HepG2 (cell line): ENCODE results near the gene TMBIM1. TPM values are rescaled to one million over a fixed set of nuclear protein-coding genes. Genes with fewer than 3 reads are reported as not detected.
A peak's percentile ranks its signal among the peaks of the same experiment; 100 is the strongest.

Source experiments
- ATAC-seq: fragments of 200-7000 bp; cut with Tn5 transposase; 3 replicates; pipeline ENCODE4 v1.9.1; 2020; ENCODE audit warnings: mild to moderate bottlenecking, moderate library complexity
- BruUV-seq: library from RNA; stranded (reverse); fragments of 400-500 nt; replicated peaks from 2 replicates; lab custom pipeline; 2021; lab: Mats Ljungman, UMichigan
- CTCF ChIA-PET: fragments of 300-600 bp; formaldehyde crosslinking; extraction: SDS; loops from one replicate; lab custom pipeline; 2021; ENCODE audit warnings: low total read pairs, inconsistent platforms, low intra/inter-chr PET ratio; lab: Yijun Ruan, JAX
- POLR2A ChIA-PET: fragments of 350-600 bp; sonication (Branson Sonifier 250); formaldehyde crosslinking; loops from one replicate; lab custom pipeline; 2020; ENCODE audit warnings: antibody characterized with exemption, inconsistent platforms; lab: Yijun Ruan, JAX
- DNase-seq: peaks from one replicate; pipeline ENCODE4 v3.0.0-alpha.2; 2015; ENCODE audit warnings: low spot score
- FAIRE-seq: peaks from 3 replicates; lab custom pipeline; 2011; peaks lifted over from hg19 to GRCh38; lab: Jason Lieb, UNC
- H2AFZ ChIP-seq: one replicate; pipeline ENCODE4 v1.6.1; 2011; ENCODE audit warnings: low read length, inconsistent platforms
- H3K27ac ChIP-seq: fragments of 300-600 bp; 3 replicates; pipeline ENCODE4 v1.8.0; 2011; ENCODE audit warnings: mixed run types, mild to moderate bottlenecking, mixed read lengths, low read length, inconsistent platforms; ENCODE audit not compliant: insufficient read depth; ENCODE audit errors: extremely low read length
- H3K27me3 ChIP-seq, 2 experiments: fragments of 200-600 bp in 1 of 2; 2 replicates in 1 of 2; 3 replicates in 1 of 2; pipeline versions ENCODE4 v1.6.0 to v1.8.0; 2011; ENCODE audit warnings: low read length in 2 of 2, mild to moderate bottlenecking in 2 of 2, moderate library complexity in 2 of 2, inconsistent platforms in 1 of 2; ENCODE audit not compliant: insufficient read depth in 2 of 2, control insufficient read depth in 1 of 2
- H3K36me3 ChIP-seq, 2 experiments: fragments of 200-600 bp in 1 of 2; replicated peaks in 1 of 2; 2 replicates in 1 of 2; 3 replicates in 1 of 2; pipeline versions ENCODE4 v1.5.1 to v1.8.0; 2011; ENCODE audit warnings: low read length in 2 of 2, inconsistent platforms in 1 of 2; ENCODE audit not compliant: insufficient read depth in 2 of 2, control insufficient read depth in 1 of 2
- H3K4me1 ChIP-seq: 2 replicates; pipeline ENCODE4 v1.5.1; 2012; ENCODE audit warnings: low read length, inconsistent platforms; ENCODE audit not compliant: insufficient read depth
- H3K4me2 ChIP-seq: 2 replicates; pipeline ENCODE4 v1.6.0; 2011; ENCODE audit warnings: low read depth, low read length, inconsistent platforms
- H3K4me3 ChIP-seq, 3 experiments: fragments of 200-600 bp in 1 of 3; sonication (generic), shearing (Covaris generic) in 1 of 3; replicated peaks in 1 of 3; 2 replicates each; pipeline ENCODE4 v1.5.1; 2011 to 2016; ENCODE audit warnings: low read length in 3 of 3, inconsistent platforms in 2 of 3, low read depth in 2 of 3, mild to moderate bottlenecking in 2 of 3, control low read depth in 1 of 3, mixed read lengths in 1 of 3; ENCODE audit not compliant: insufficient read depth in 1 of 3
- H3K79me2 ChIP-seq: one replicate; pipeline ENCODE4 v1.6.1; 2011; ENCODE audit warnings: low read length, inconsistent platforms; ENCODE audit not compliant: insufficient read depth
- H3K9ac ChIP-seq: 2 replicates; pipeline ENCODE4 v1.6.0; 2011; ENCODE audit warnings: mild to moderate bottlenecking, low read depth, low read length, inconsistent platforms; ENCODE audit not compliant: insufficient read depth
- H3K9me3 ChIP-seq: 2 replicates; pipeline ENCODE4 v1.5.1; 2012; ENCODE audit warnings: mild to moderate bottlenecking, low read length
- H4K20me1 ChIP-seq: 2 replicates; pipeline ENCODE4 v1.6.0; 2011; ENCODE audit warnings: inconsistent platforms, mild to moderate bottlenecking, low read length, moderate library complexity; ENCODE audit not compliant: insufficient read depth
- GATAD1 ChIP-seq: IDR thresholded peaks from 2 replicates; pipeline ENCODE4 v1.6.1; 2016; ENCODE audit warnings: missing genetic modification reagents, missing compliant biosample characterization
- NFYC ChIP-seq: IDR thresholded peaks from 2 replicates; pipeline ENCODE4 v1.6.1; 2016; ENCODE audit warnings: missing genetic modification reagents, missing compliant biosample characterization
- POLR2A ChIP-seq, 2 experiments: IDR thresholded peaks; 2 replicates each; pipeline ENCODE4 v1.6.1; 2011; ENCODE audit warnings: low read depth in 2 of 2, low read length in 2 of 2, mild to moderate bottlenecking in 1 of 2, moderate library complexity in 1 of 2; ENCODE audit not compliant: insufficient read depth in 1 of 2
- SRSF9 ChIP-seq: fragments of 200-400 bp; formaldehyde crosslinking; IDR thresholded peaks from 2 replicates; pipeline ENCODE4 v1.6.1; 2018; ENCODE audit warnings: borderline replicate concordance, mild to moderate bottlenecking, low read depth, low read length; ENCODE audit not compliant: insufficient read depth, poor library complexity, severe bottlenecking
- SSRP1 ChIP-seq: IDR thresholded peaks from 2 replicates; pipeline ENCODE4 v1.6.1; 2016; ENCODE audit warnings: control low read depth
- THAP11 ChIP-seq: IDR thresholded peaks from 2 replicates; pipeline ENCODE4 v1.6.1; 2016; ENCODE audit warnings: missing biosample characterization, missing genetic modification reagents
- ZNF121 ChIP-seq: sonication (generic); formaldehyde crosslinking; IDR thresholded peaks from 2 replicates; pipeline ENCODE4 v1.5.0; 2020; ENCODE audit warnings: mild to moderate bottlenecking, missing genetic modification reagents
- ZNF24 ChIP-seq: fragments of 450-650 bp; IDR thresholded peaks from 2 replicates; pipeline ENCODE4 v1.6.1; 2017; ENCODE audit warnings: antibody characterized with exemption, mild to moderate bottlenecking
- ZNF547 ChIP-seq: sonication (generic); formaldehyde crosslinking; IDR thresholded peaks from 2 replicates; pipeline ENCODE4 v1.5.1; 2020; ENCODE audit warnings: mild to moderate bottlenecking, missing genetic modification reagents
- ZNF598 ChIP-seq: sonication (generic); formaldehyde crosslinking; IDR thresholded peaks from 2 replicates; pipeline ENCODE4 v1.5.1; 2020; ENCODE audit warnings: mild to moderate bottlenecking, missing genetic modification reagents, borderline replicate concordance
- ZNF644 ChIP-seq: IDR thresholded peaks from 2 replicates; pipeline ENCODE4 v1.6.1; 2016; ENCODE audit warnings: low read depth
- WGBS: methylation state at CpG from one replicate; pipeline ENCODE4 v1.1.6; 2017; ENCODE audit warnings: low lambda C conversion rate; 5-methylcytosine and 5-hydroxymethylcytosine counted together
- in situ Hi-C: cut with HindIII; loops from 2 replicates; pipeline ENCODE4 v1.10.0; 2017; ENCODE audit warnings: low pct_unique_long_range_greater_than_20kb; ENCODE audit not compliant: extremely low pct_ligation_motif_present
- intact Hi-C: fragments of 100-400 bp; cut with micrococcal nuclease; formaldehyde crosslinking; loops from one replicate; pipeline ENCODE4 v1.10.0; 2022; ENCODE audit not compliant: unreplicated experiment
- polyA plus RNA-seq, 8 experiments: library from polyadenylated mRNA; depleted of rRNA in 3 of 8; stranded (reverse) in 7 of 8; unstranded in 1 of 8; fragments of >200 nt; fragmentation: Illumina TruSeq in 4 of 8; extraction: Trizol in 4 of 8; gene quantifications; 2 replicates each; pipeline versions ENCODE4 v1.2.1 to v1.2.3, GENCODE V29; 2011 to 2016; ENCODE audit warnings: low read depth in 4 of 8, missing spikeins in 1 of 8, mixed read lengths in 1 of 8; ENCODE audit not compliant: insufficient read depth in 1 of 8
- total RNA-seq, 5 experiments: library from RNA; depleted of rRNA; stranded (reverse); fragments of >200 nt; fragmentation: Illumina TruSeq; extraction: Trizol; gene quantifications; 2 replicates each; pipeline ENCODE4 v1.2.3, GENCODE V29; 2016; ENCODE audit warnings: low read depth in 1 of 5
- TF ChIP-seq, protein P1 (sequence below): sonication (generic); formaldehyde crosslinking; conservative IDR thresholded peaks from 2 replicates; pipeline ENCODE4 v1.8.0; 2022; ENCODE audit warnings: missing genetic modification reagents
- TF ChIP-seq, protein P2 (sequence below): sonication (generic); formaldehyde crosslinking; IDR thresholded peaks from 2 replicates; pipeline ENCODE4 v1.5.0; 2020; ENCODE audit warnings: mild to moderate bottlenecking, missing genetic modification reagents, borderline replicate concordance

TMBIM1 gene
- total and polyA plus RNA-seq, 2 of the 13 experiments (the other 11 are each of a cell fraction or from before 2014, with no cell fraction given) = 127 to 139 TPM

DNA sequence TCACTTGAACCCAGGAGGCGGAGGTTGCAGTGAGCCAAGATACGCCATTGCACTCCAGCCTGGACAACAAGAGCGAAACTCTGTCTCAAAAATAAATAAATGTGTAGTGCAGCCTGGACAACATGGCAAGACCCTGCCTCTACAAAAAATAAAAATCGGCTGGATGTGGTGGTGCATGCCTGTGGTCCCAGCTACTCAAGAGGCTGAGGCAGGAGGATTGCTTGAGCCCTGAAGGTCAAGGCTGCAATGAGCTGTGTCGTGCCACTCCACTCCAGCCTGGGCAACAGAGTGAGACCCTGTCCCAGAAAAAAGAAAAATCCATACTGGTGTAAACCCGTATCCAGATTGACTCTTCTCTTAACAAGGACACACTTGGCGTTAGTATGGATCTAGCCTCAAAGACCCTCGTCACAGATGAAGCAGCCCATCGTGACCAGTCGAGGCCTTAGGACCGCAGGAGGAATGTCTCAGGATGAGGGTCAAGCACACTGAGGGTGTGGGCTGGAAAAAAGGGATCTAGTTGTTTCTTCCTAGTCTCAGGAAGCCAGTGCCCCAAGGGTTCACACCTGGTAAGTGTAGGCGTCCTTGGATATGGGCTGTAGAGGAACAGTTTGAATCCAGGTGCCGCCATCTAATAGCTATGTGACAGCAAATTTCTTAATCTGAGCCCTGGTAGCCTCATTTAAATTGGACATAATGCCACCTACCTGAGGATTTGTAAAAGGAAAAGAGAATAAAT, 35.5 kb downstream of the TMBIM1 start:
- BruUV-seq = no TSS peak
- intact Hi-C loops = loop anchor here (5.0 kb wide), 1 partner anchor 69 kb away; no protein-coding TSS in a partner anchor

DNA sequence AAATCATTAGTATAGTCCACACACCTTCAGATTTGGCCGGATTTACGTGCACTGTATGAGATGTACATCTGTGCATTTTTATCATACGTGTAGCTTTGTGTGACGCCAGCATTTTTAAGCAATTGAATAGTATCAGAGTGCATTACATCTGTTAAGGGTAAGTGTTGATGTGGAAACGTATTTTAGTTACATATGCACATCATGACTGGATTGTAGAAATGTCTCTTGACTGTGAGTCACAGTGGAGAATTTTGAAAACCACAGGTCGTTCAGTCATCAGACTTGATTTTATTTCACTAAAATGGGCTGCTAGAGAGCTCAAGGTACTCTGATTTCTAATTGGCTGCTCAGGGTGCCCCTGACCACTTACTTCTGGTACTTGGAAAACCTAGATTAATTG, 36.9 kb downstream of the TMBIM1 start:
- TF ChIP-seq THAP11 (CRISPR knock-in tag) = no peak
- TF ChIP-seq, protein P1, sequence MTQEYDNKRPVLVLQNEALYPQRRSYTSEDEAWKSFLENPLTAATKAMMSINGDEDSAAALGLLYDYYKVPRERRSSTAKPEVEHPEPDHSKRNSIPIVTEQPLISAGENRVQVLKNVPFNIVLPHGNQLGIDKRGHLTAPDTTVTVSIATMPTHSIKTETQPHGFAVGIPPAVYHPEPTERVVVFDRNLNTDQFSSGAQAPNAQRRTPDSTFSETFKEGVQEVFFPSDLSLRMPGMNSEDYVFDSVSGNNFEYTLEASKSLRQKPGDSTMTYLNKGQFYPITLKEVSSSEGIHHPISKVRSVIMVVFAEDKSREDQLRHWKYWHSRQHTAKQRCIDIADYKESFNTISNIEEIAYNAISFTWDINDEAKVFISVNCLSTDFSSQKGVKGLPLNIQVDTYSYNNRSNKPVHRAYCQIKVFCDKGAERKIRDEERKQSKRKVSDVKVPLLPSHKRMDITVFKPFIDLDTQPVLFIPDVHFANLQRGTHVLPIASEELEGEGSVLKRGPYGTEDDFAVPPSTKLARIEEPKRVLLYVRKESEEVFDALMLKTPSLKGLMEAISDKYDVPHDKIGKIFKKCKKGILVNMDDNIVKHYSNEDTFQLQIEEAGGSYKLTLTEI (CRISPR knock-in tag) = no peak
- no peak for TF ChIP-seq ZNF24
- no peak for TF ChIP-seq SRSF9
- TF ChIP-seq, protein P2, sequence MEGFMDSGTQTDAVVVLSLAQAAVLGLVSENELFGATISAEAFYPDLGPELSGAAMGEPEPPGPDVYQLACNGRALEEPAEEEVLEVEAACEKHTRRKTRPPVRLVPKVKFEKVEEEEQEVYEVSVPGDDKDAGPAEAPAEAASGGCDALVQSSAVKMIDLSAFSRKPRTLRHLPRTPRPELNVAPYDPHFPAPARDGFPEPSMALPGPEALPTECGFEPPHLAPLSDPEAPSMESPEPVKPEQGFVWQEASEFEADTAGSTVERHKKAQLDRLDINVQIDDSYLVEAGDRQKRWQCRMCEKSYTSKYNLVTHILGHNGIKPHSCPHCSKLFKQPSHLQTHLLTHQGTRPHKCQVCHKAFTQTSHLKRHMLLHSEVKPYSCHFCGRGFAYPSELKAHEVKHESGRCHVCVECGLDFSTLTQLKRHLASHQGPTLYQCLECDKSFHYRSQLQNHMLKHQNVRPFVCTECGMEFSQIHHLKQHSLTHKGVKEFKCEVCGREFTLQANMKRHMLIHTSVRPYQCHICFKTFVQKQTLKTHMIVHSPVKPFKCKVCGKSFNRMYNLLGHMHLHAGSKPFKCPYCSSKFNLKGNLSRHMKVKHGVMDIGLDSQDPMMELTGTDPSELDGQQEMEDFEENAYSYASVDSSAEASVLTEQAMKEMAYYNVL (CRISPR knock-in tag) = no peak
- no peak for TF ChIP-seq POLR2A (IDR thresholded peaks at IDR 0.05; ENCODE audit: insufficient read depth in 1 of 2, low read depth in 2 of 2, low read length in 2 of 2)
- TF ChIP-seq NFYC (CRISPR knock-in tag) = no peak
- H3K27ac ChIP-seq = no peak overlapping the region
- no peaks in the 10 kb centered on the region for H3K9me3 ChIP-seq
- no peaks in the 10 kb centered on the region for H4K20me1 ChIP-seq
- in situ Hi-C loops = no loop called here
- no peaks in the 10 kb centered on the region for H3K27me3 ChIP-seq
- H3K4me1 ChIP-seq = peaks cover 12% of the 10 kb centered on the region; the same call in 1 of the 2 replicates
- H3K4me3 ChIP-seq = no peak overlapping the region
- POLR2A ChIA-PET = no interaction called here
- no peak overlapping the region for H2AFZ ChIP-seq
- intact Hi-C loops = loop anchor here (5.0 kb wide), 1 partner anchor 68 kb away; no protein-coding TSS in a partner anchor
- FAIRE-seq (no peak), ATAC-seq (no peak), DNase-seq (no peak)
- BruUV-seq = TSS peak; percentile 28
- H3K4me2 ChIP-seq = no peak overlapping the region
- peaks cover 23 to 56% of the 10 kb centered on the region in 2 experiments for H3K36me3 ChIP-seq
- CTCF ChIA-PET = no interaction called here
- no peak overlapping the region for H3K9ac ChIP-seq
- H3K79me2 ChIP-seq = no peaks in the 10 kb centered on the region
- 90% methylated on average over 6 of the region's 6 CpGs for WGBS

More for the DNA sequence above, 35.5 kb downstream of the TMBIM1 start:
- H4K20me1 ChIP-seq = no peaks in the 10 kb centered on the region
- in situ Hi-C loops = no loop called here
- no peaks in the 10 kb centered on the region for H3K27me3 ChIP-seq
- H2AFZ ChIP-seq = no peak overlapping the region
- H3K79me2 ChIP-seq = no peaks in the 10 kb centered on the region
- DNase-seq (no peak), FAIRE-seq (no peak), ATAC-seq (no peak)
- TF ChIP-seq ZNF598 (CRISPR knock-in tag) = 0 out of 2 replicates have a peak, but pooled peaks have one; percentile 41
- TF ChIP-seq ZNF644 (CRISPR knock-in tag) = no peak
- no peak for TF ChIP-seq GATAD1 (CRISPR knock-in tag)
- TF ChIP-seq ZNF547 (CRISPR knock-in tag) = 0 out of 2 replicates have a peak, but pooled peaks have one; percentile 30
- TF ChIP-seq ZNF121 (CRISPR knock-in tag) = peak; percentile 71; the same call in 1 of the 2 replicates
- no peak for TF ChIP-seq SSRP1 (CRISPR knock-in tag)
- peaks cover 16 to 42% of the 10 kb centered on the region in 2 experiments for H3K36me3 ChIP-seq
- 98% methylated on average over 13 of the region's 13 CpGs for WGBS
- no peak overlapping the region for H3K4me2 ChIP-seq
- ChIA-PET POLR2A (interaction anchor here (6.6 kb wide), 1 partner anchor 14 kb away, joined by 27 read pairs; the partner anchor contains the start of genes AAMP and PNKD), CTCF (interaction anchor here (1.8 kb wide), 1 partner anchor 70 kb away, joined by 9 read pairs; no protein-coding TSS in a partner anchor)
- H3K4me3 ChIP-seq = no peak overlapping the region
- peaks cover 26% of the 10 kb centered on the region for H3K4me1 ChIP-seq
- no peak overlapping the region for H3K9ac ChIP-seq
- no peak overlapping the region for H3K27ac ChIP-seq
- H3K9me3 ChIP-seq = no peaks in the 10 kb centered on the region
